Left lung (tissue), 10 donors: ENCODE results near the gene TEX13A. TPM values are rescaled to one million over a fixed set of nuclear protein-coding genes. Genes with fewer than 3 reads are reported as not detected.

Experiments used
- ATAC-seq: fragments of 200-7000 bp; cut with Tn5 transposase; one replicate; pipeline ENCODE4 v1.9.1; 2020; ENCODE audit warnings: moderate library complexity
- DNase-seq, 4 donors: peaks; one replicate each; pipeline ENCODE4 v3.0.0-alpha.2; 2013 to 2020
- H3K27ac ChIP-seq, 2 donors: fragments of 200-600 bp; sonication (generic) in 1 of 2; one replicate each; pipeline versions ENCODE4 v1.5.0 to v1.8.0; 2020 to 2021
- H3K27me3 ChIP-seq, 2 donors: fragments of 200-600 bp; sonication (generic) in 1 of 2; one replicate each; pipeline versions ENCODE4 v1.5.0 to v1.8.0; 2020 to 2021
- H3K36me3 ChIP-seq, 2 donors: fragments of 200-600 bp; sonication (generic) in 1 of 2; one replicate each; pipeline versions ENCODE4 v1.5.0 to v1.8.0; 2020 to 2021
- H3K4me1 ChIP-seq, 2 donors: fragments of 200-600 bp; one replicate each; pipeline ENCODE4 v1.8.0; 2021
- H3K4me3 ChIP-seq, 2 donors: fragments of 200-600 bp; sonication (generic) in 1 of 2; one replicate each; pipeline versions ENCODE4 v1.5.0 to v1.8.0; 2020 to 2021; ENCODE audit warnings: mild to moderate bottlenecking in 1 of 2
- H3K9me3 ChIP-seq, 2 donors: fragments of 200-600 bp; sonication (generic) in 1 of 2; one replicate each; pipeline versions ENCODE4 v1.5.0 to v1.8.0; 2020 to 2021
- CTCF ChIP-seq, 2 donors: fragments of 200-600 bp; sonication (generic) in 1 of 2; IDR thresholded peaks; one replicate each; pipeline versions ENCODE4 v1.5.0 to v1.8.0; 2021; ENCODE audit warnings: antibody characterized with exemption in 2 of 2
- intact Hi-C, 2 donors: fragments of 100-400 bp; cut with DNase I; formaldehyde crosslinking; loops; one replicate each; pipeline versions ENCODE4 v1.11.2 to v1.14.2; 2022
- polyA plus RNA-seq, 6 donors: library from polyadenylated mRNA; unstranded; fragments of 120-200 nt; gene quantifications; one replicate each; pipeline ENCODE4 v1.2.1, GENCODE V29; 2013; ENCODE audit not compliant: insufficient read length in 6 of 6
- total RNA-seq, 2 donors: library from RNA; stranded (reverse); fragmentation: NEBNext Ultra II Directional; extraction: Animal tissue kit (Norgen Biotek cat#: 25700); gene quantifications; one replicate each; pipeline ENCODE4 v1.2.1, GENCODE V29; 2021
- donor health status: DM: no; HTN: yes; CAD: no.
- donor health status: DM: no; HTN: no; CAD: no.

TEX13A gene
- total and polyA plus RNA-seq, 8 donors: not detected

GRCh38 chrX:105228602-105229001, 8.1 kb upstream of the TEX13A start:
- ATAC-seq (no peak), DNase-seq (no peak)
- Histone ChIP-seq H3K27ac (no peak overlapping the region), H3K4me1 (no peaks in the 10 kb centered on the region), H3K36me3 (no peaks in the 10 kb centered on the region), H3K27me3 (peaks cover 0 to under 1% of the 10 kb centered on the region in 2 donors), H3K4me3 (no peak overlapping the region), H3K9me3 (no peaks in the 10 kb centered on the region)
- intact Hi-C loops: no loop called here
- no peak for TF ChIP-seq CTCF (IDR thresholded peaks at IDR 0.05)

- intact Hi-C loops: no loop called here
- ATAC-seq (no peak), DNase-seq (no peak)
- Histone ChIP-seq H3K9me3 (no peaks in the 10 kb centered on the region), H3K4me1 (no peaks in the 10 kb centered on the region), H3K4me3 (no peak overlapping the region), H3K36me3 (no peaks in the 10 kb centered on the region), H3K27me3 (no peaks in the 10 kb centered on the region), H3K27ac (no peak overlapping the region)
- no peak for TF ChIP-seq CTCF (IDR thresholded peaks at IDR 0.05)
Observed at GRCh38 chrX:105226499-105226898, 6.0 kb upstream of the TEX13A start.

GRCh38 chrX:105221374-105221773, 880 bp upstream of the TEX13A start:
- DNase-seq (no peak), ATAC-seq (no peak)
- Histone ChIP-seq H3K36me3 (no peaks in the 10 kb centered on the region), H3K4me1 (no peaks in the 10 kb centered on the region), H3K9me3 (no peaks in the 10 kb centered on the region), H3K4me3 (no peak overlapping the region), H3K27ac (no peak overlapping the region), H3K27me3 (no peaks in the 10 kb centered on the region)
- TF ChIP-seq CTCF (IDR thresholded peaks at IDR 0.05): no peak
- intact Hi-C loops: no loop called here

- intact Hi-C loops: no loop called here
- no peaks in the 10 kb centered on the region for H3K27me3 ChIP-seq
- no peaks in the 10 kb centered on the region for H3K36me3 ChIP-seq
- H3K27ac ChIP-seq: no peak overlapping the region
- TF ChIP-seq CTCF (IDR thresholded peaks at IDR 0.05): no peak
- H3K4me3 ChIP-seq: no peak overlapping the region
- no peaks in the 10 kb centered on the region for H3K9me3 ChIP-seq
- DNase-seq: peak in 1 of 4 donors; percentile 37
- H3K4me1 ChIP-seq: no peaks in the 10 kb centered on the region
- no peak for ATAC-seq
Observed at GRCh38 chrX:105219454-105220401, 766 bp downstream of the TEX13A start.

- intact Hi-C loops: no loop called here
- Histone ChIP-seq H3K4me3 (no peak overlapping the region), H3K9me3 (no peaks in the 10 kb centered on the region), H3K27me3 (no peaks in the 10 kb centered on the region), H3K36me3 (no peaks in the 10 kb centered on the region), H3K4me1 (no peaks in the 10 kb centered on the region), H3K27ac (no peak overlapping the region)
- ATAC-seq (no peak), DNase-seq (no peak)
- no peak for TF ChIP-seq CTCF (IDR thresholded peaks at IDR 0.05)
Observed at GRCh38 chrX:105211066-105211575, 9.4 kb downstream of the TEX13A start.
